GM19455 (cell line): Measurements from ENCODE around the gene HIGD2A.
A peak's percentile ranks its signal among the peaks of the same experiment; 100 is the strongest.

Experiments
- ATAC-seq: cut with Tn5 transposase; IDR thresholded peaks from one replicate; pipeline ENCODE4 v1.9.1; 2021; ENCODE audit not compliant: unreplicated experiment

Gene HIGD2A

GRCh38 chr5:176415240-176415951, 26.8 kb downstream of the HIGD2A start:
- peak; percentile 3 for ATAC-seq

- ATAC-seq: peak; percentile 91
Observed at GRCh38 chr5:176415952-176416924, 27.7 kb downstream of the HIGD2A start, which contains the start of gene CLTB. Gene CLTB, minus strand, starts transcription at chr5:176416539. Its CDS starts 176 bp downstream, at chr5:176416363.

- no peak for ATAC-seq
Observed at GRCh38 chr5:176416965-176417364, 28.4 kb downstream of the HIGD2A start.

GRCh38 chr5:176418251-176418650, 29.7 kb downstream of the HIGD2A start:
- no peak for ATAC-seq

- no peak for ATAC-seq
Observed at GRCh38 chr5:176420086-176420485, 31.5 kb downstream of the HIGD2A start.

- ATAC-seq: no peak
Observed at GRCh38 chr5:176420972-176421544, 32.5 kb downstream of the HIGD2A start.

GRCh38 chr5:176424181-176424580, 35.6 kb downstream of the HIGD2A start:
- ATAC-seq: no peak

- ATAC-seq: no peak
Observed at GRCh38 chr5:176425138-176425537, 36.6 kb downstream of the HIGD2A start.

- ATAC-seq: no peak
Observed at GRCh38 chr5:176425791-176426190, 37.2 kb downstream of the HIGD2A start.

GRCh38 chr5:176426876-176427275, 38.3 kb downstream of the HIGD2A start:
- no peak for ATAC-seq

GRCh38 chr5:176427971-176428370, 39.4 kb downstream of the HIGD2A start:
- no peak for ATAC-seq

- no peak for ATAC-seq
Observed at GRCh38 chr5:176429972-176430371, 41.4 kb downstream of the HIGD2A start.

- ATAC-seq: no peak
Observed at GRCh38 chr5:176432707-176433106, 44.2 kb downstream of the HIGD2A start.

GRCh38 chr5:176436656-176437055, 48.1 kb downstream of the HIGD2A start:
- ATAC-seq: no peak

- ATAC-seq: no peak
Observed at GRCh38 chr5:176438959-176439757, 50.6 kb downstream of the HIGD2A start.
